C1 segment of cervical spinal cord (tissue), 14 donors: Measurements from ENCODE around the gene MEOX1.

Experiments used
- DNase-seq, 14 donors: peaks; one replicate each; lab custom pipeline; 2025; lab: John Stamatoyannopoulos, UW

Gene MEOX1

DNA sequence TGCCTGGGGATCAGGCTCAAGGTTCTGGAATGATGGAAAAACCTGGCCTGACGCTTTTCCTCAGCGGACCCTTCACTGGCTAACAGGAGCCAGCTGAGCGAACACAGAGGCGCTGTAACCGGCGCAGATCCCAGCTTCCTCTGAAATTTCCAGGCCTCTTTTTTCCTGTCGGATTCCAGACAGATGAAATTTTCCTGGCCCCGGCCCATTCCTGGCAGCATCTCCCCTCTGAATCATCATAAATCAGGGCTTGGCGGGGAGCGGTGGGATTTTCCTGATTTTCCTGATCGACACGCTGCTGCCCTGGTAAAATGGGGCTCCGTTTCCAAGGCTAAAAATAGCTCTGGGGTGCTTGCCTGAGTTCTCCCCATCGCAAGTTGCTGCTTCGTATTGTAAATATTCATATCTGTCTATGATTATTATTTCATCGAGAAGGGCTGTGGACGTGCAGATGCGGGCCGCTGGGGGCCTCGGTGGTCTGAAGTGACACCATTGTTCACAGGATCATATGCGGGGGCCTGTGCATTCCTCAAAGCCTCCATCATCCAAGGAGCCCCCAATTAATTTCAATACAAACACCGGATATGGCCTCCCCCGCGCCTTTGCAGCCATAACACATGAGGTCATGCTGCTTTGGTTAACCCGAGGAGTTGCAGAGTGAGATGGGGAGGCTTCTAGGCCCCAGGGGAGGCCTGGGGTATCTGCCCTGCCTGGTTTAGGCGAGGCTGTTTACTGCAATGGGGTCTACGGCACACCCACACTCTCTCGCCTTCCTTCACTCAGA, 69.8 kb downstream of the MEOX1 start:
- no peak for DNase-seq

DNA sequence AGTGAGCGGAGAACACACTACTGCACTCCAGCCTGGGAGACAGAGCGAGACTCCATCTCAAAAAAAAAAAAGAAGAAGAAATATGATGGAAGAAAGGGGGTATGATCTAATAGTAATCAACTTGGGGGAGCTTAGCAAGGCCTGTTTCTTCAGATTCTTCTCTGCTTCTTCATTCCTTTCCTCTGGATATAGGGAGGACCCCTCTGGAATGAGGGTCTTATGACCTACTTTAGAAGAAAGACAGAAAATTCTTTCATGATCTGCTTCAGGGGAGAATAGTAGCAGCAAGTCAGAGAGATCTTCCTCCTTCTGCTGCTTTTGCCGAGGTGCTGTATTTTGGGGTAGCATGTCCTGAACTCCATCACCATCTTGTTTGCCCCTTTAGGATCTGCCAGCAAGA, 70.7 kb downstream of the MEOX1 start:
- DNase-seq = no peak
